Kidney glomerular epithelial cell (primary cell): Measurements from ENCODE around the gene ZNRF1.

Experiments
- DNase-seq: peaks from one replicate; lab custom pipeline; 2025; lab: John Stamatoyannopoulos, UW

The ZNRF1 gene

GRCh38 chr16:75027520-75028300 is 28.9 kb downstream of the ZNRF1 start:
- DNase-seq: no peak

GRCh38 chr16:75028544-75029135 is 29.8 kb downstream of the ZNRF1 start:
- DNase-seq: no peak

GRCh38 chr16:75029854-75030253 is 31.0 kb downstream of the ZNRF1 start:
- peak; percentile 33 for DNase-seq

- DNase-seq: no peak
Measured at GRCh38 chr16:75032655-75033054, 33.8 kb downstream of the ZNRF1 start.

GRCh38 chr16:75035410-75035968 is 36.7 kb downstream of the ZNRF1 start:
- no peak for DNase-seq

- DNase-seq: no peak
Measured at GRCh38 chr16:75038036-75038858, 39.4 kb downstream of the ZNRF1 start.

- DNase-seq: no peak
Measured at GRCh38 chr16:75039941-75040340, 41.1 kb downstream of the ZNRF1 start.

- DNase-seq: no peak
Measured at GRCh38 chr16:75042426-75043174, 43.8 kb downstream of the ZNRF1 start.

- DNase-seq: no peak
Measured at GRCh38 chr16:75043175-75043895, 44.5 kb downstream of the ZNRF1 start.

- DNase-seq: peak; percentile 6
Measured at GRCh38 chr16:75044800-75045361, 46.1 kb downstream of the ZNRF1 start.

- no peak for DNase-seq
Measured at GRCh38 chr16:75045424-75045823, 46.6 kb downstream of the ZNRF1 start.

- no peak for DNase-seq
Measured at GRCh38 chr16:75048054-75048453, 49.2 kb downstream of the ZNRF1 start.

GRCh38 chr16:75048530-75048929 is 49.7 kb downstream of the ZNRF1 start:
- DNase-seq: no peak

GRCh38 chr16:75052481-75053202 is 53.8 kb downstream of the ZNRF1 start:
- DNase-seq: no peak

- DNase-seq: no peak
Measured at GRCh38 chr16:75053791-75054555, 55.1 kb downstream of the ZNRF1 start.

- no peak for DNase-seq
Measured at GRCh38 chr16:75054556-75054947, 55.7 kb downstream of the ZNRF1 start.

GRCh38 chr16:75058806-75059205 is 60.0 kb downstream of the ZNRF1 start:
- no peak for DNase-seq

GRCh38 chr16:75059411-75059810 is 60.6 kb downstream of the ZNRF1 start:
- no peak for DNase-seq

- DNase-seq: no peak
Measured at GRCh38 chr16:75060723-75061122, 61.9 kb downstream of the ZNRF1 start.
